Skeletal muscle tissue (tissue), 4 donors: ENCODE data around the gene MYPOP. TPM values are rescaled to one million over a fixed set of nuclear protein-coding genes. Genes with fewer than 3 reads are reported as not detected.
"Not testable (repeated sequence)": the region's sequence is repeated elsewhere in the genome, so short reads cannot be mapped to it uniquely, and the experiment has no call there.

Source experiments
- H3K27ac ChIP-seq: one replicate; pipeline ENCODE4 v1.7.0; 2013; ENCODE audit warnings: mild to moderate bottlenecking, low read depth, low read length, inconsistent platforms
- H3K27me3 ChIP-seq, 3 donors: one replicate each; pipeline ENCODE4 v1.7.0; 2013; ENCODE audit warnings: low read length in 3 of 3; ENCODE audit not compliant: control insufficient read depth in 3 of 3, insufficient read depth in 3 of 3
- H3K36me3 ChIP-seq, 3 donors: one replicate each; pipeline ENCODE4 v1.7.0; 2013; ENCODE audit warnings: low read length in 3 of 3; ENCODE audit not compliant: control insufficient read depth in 3 of 3, insufficient read depth in 3 of 3
- H3K4me1 ChIP-seq, 3 donors: one replicate each; pipeline ENCODE4 v1.7.0; 2013; ENCODE audit warnings: low read length in 3 of 3, mild to moderate bottlenecking in 3 of 3; ENCODE audit not compliant: control insufficient read depth in 3 of 3, insufficient read depth in 3 of 3
- H3K4me3 ChIP-seq, 3 donors: one replicate each; pipeline ENCODE4 v1.7.0; 2013; ENCODE audit warnings: low read length in 3 of 3
- H3K9ac ChIP-seq, 3 donors: one replicate each; pipeline ENCODE4 v1.7.0; 2013; ENCODE audit warnings: low read length in 3 of 3, mild to moderate bottlenecking in 3 of 3, moderate library complexity in 2 of 3, low read depth in 1 of 3
- H3K9me3 ChIP-seq, 3 donors: one replicate each; pipeline ENCODE4 v1.7.0; 2013; ENCODE audit warnings: low read length in 3 of 3; ENCODE audit not compliant: control insufficient read depth in 3 of 3
- total RNA-seq: library from RNA; depleted of rRNA; stranded (reverse); fragments of >200 nt; gene quantifications from one replicate; pipeline ENCODE4 v1.2.3, GENCODE V29; 2014
- donor health status: Osteomylitis.

The MYPOP gene
- total RNA-seq, 1 donor from 2014 or later: 0.52 TPM

- Histone ChIP-seq H3K36me3 (peaks cover 0 to 4% (median 0%) of the 10 kb centered on the region in 3 donors), H3K4me3 (no peak overlapping the region), H3K27ac (no peak overlapping the region), H3K4me1 (peaks cover 17 to 29% (median 20%) of the 10 kb centered on the region in 3 donors), H3K9ac (no peak overlapping the region), H3K9me3 (no peaks in the 10 kb centered on the region), H3K27me3 (peaks cover 0 to 14% (median 9%) of the 10 kb centered on the region in 3 donors)
Observed at GRCh38 chr19:45878043-45878794, 24.2 kb downstream of the MYPOP start.

- H3K36me3 ChIP-seq: no peaks in the 10 kb centered on the region
- H3K27ac ChIP-seq: peak overlapping the region; percentile 64
- peaks cover 0 to 14% (median 9%) of the 10 kb centered on the region in 3 donors for H3K27me3 ChIP-seq
- H3K4me1 ChIP-seq: peaks cover 3 to 13% (median 5%) of the 10 kb centered on the region in 3 donors
- H3K4me3 ChIP-seq: no peak overlapping the region
- no peaks in the 10 kb centered on the region for H3K9me3 ChIP-seq
- peak overlapping the region; percentile 33 to 68 (median 38) for H3K9ac ChIP-seq
Observed at GRCh38 chr19:45876411-45877197, 25.8 kb downstream of the MYPOP start.

DNA sequence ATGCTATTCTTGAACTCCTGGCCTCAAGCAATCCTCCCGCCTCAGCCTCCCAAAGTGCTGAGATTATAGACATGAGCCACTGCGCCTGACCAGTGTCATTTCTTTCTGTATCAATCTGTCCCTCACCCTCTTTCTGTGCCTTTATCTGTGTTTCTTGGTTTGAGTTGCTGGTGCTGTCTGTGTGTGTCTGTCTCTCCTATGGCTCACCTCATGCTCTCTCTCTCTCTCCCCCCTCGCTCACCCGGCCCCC, 26.3 kb downstream of the MYPOP start:
- H3K9ac ChIP-seq: no peak overlapping the region
- no peak overlapping the region for H3K4me3 ChIP-seq
- H3K27ac ChIP-seq: no peak overlapping the region

DNA sequence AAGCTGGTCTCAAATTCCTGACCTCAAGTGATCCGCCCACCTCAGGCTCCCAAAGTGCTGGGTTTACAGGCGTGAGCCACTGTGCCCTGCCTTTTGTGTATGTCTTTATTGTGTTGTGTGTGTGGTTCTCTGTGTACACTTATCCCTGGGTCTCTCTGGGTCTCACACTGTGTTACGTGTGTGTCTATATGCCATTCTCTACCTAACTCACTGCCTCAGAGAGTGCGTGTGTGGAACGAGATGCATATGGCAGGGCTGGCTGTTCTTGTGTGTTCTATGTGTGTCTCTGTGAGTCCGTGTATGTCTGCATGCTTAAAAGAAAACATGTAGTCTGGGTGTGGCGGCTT, 27.8 kb downstream of the MYPOP start:
- H3K9ac ChIP-seq: no peak overlapping the region
- no peaks in the 10 kb centered on the region for H3K36me3 ChIP-seq
- peaks cover 0 to 14% (median 9%) of the 10 kb centered on the region in 3 donors for H3K27me3 ChIP-seq
- no peaks in the 10 kb centered on the region for H3K9me3 ChIP-seq
- H3K4me1 ChIP-seq: peaks cover 3 to 13% (median 5%) of the 10 kb centered on the region in 3 donors
- H3K27ac ChIP-seq: no peak overlapping the region
- no peak overlapping the region for H3K4me3 ChIP-seq

More for the DNA sequence above, 26.3 kb downstream of the MYPOP start:
- H3K36me3 ChIP-seq: no peaks in the 10 kb centered on the region
- peaks cover 3 to 13% (median 5%) of the 10 kb centered on the region in 3 donors for H3K4me1 ChIP-seq
- no peaks in the 10 kb centered on the region for H3K9me3 ChIP-seq
- peaks cover 0 to 14% (median 9%) of the 10 kb centered on the region in 3 donors for H3K27me3 ChIP-seq

DNA sequence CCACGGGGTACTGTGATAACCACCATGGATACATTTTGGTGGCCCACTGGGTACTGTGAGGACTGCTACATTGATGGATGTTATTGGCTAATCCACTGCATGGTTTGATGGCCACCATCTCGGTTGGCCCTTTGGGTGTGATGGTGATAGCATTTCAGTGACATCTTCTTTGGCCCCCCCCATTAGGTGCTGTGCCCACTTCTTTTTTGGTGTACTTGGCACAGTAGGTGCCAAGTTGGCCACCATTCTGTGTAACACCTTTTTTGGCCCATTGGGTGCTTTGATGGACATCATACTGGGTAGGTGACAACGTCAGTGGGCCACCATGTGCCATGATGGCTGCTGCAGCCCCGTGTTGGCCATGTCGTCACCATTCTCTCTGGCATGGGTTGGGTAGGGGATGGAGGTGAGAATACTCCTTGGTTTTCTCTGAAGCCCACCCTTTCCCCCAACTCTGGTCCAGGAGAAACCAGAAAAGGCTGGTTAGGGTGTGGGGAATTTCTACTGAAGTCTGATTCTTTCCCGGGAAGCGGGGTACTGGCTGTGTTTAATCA, 29.1 kb downstream of the MYPOP start:
- Histone ChIP-seq H3K9me3 (no peaks in the 10 kb centered on the region), H3K27ac (no peak overlapping the region), H3K4me3 (no peak overlapping the region), H3K36me3 (no peaks in the 10 kb centered on the region), H3K9ac (no peak overlapping the region), H3K4me1 (peaks cover 3 to 10% (median 5%) of the 10 kb centered on the region in 3 donors), H3K27me3 (peaks cover 0 to 14% (median 9%) of the 10 kb centered on the region in 3 donors)

DNA sequence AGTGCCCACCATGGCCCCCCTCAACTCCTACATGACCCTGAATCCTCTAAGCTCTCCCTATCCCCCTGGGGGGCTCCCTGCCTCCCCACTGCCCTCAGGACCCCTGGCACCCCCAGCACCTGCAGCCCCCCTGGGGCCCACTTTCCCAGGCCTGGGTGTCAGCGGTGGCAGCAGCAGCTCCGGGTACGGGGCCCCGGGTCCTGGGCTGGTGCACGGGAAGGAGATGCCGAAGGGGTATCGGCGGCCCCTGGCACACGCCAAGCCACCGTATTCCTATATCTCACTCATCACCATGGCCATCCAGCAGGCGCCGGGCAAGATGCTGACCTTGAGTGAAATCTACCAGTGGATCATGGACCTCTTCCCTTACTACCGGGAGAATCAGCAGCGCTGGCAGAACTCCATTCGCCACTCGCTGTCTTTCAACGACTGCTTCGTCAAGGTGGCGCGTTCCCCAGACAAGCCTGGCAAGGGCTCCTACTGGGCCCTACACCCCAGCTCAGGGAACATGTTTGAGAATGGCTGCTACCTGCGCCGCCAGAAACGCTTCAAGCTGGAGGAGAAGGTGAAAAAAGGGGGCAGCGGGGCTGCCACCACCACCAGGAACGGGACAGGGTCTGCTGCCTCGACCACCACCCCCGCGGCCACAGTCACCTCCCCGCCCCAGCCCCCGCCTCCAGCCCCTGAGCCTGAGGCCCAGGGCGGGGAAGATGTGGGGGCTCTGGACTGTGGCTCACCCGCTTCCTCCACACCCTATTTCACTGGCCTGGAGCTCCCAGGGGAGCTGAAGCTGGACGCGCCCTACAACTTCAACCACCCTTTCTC, 30.1 kb downstream of the MYPOP start:
- no peak overlapping the region for H3K9ac ChIP-seq
- H3K4me3 ChIP-seq: no peak overlapping the region

DNA sequence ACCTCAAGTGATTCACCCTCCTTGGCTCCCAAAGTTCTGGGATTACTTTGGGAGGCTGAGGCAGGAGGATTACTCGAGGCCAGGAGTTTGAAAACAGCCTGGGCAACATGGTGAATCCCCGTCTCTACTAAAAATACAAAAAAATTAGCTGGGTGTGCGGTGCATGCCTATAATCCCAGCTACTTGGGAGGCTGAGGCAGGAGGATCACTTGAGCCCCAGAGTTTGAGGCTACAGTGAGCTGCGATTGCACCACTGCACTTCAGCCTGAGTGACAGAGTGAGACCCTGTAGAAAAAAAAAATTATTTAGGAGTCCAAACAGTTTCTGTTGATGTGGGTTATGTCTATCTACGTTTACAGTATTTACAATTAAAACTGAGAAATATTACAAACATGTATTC, 31.6 kb downstream of the MYPOP start:
- Histone ChIP-seq H3K9me3 (no peaks in the 10 kb centered on the region), H3K4me3 (no peak overlapping the region), H3K9ac (no peak overlapping the region), H3K27ac (no peak overlapping the region), H3K27me3 (peaks cover 0 to 3% (median 3%) of the 10 kb centered on the region in 3 donors), H3K4me1 (no peaks in the 10 kb centered on the region), H3K36me3 (no peaks in the 10 kb centered on the region)

More for the DNA sequence above, 30.1 kb downstream of the MYPOP start:
- no peak overlapping the region for H3K27ac ChIP-seq
- H3K9me3 ChIP-seq: no peaks in the 10 kb centered on the region
- H3K36me3 ChIP-seq: no peaks in the 10 kb centered on the region
- peaks cover 0 to 5% (median 3%) of the 10 kb centered on the region in 3 donors for H3K27me3 ChIP-seq
- peaks cover under 1 to 4% (median 3%) of the 10 kb centered on the region in 3 donors for H3K4me1 ChIP-seq

GRCh38 chr19:45867241-45867640, 35.2 kb downstream of the MYPOP start:
- Histone ChIP-seq H3K4me1 (peaks cover 7 to 14% (median 9%) of the 10 kb centered on the region in 3 donors), H3K27me3 (peaks cover 4 to 20% (median 20%) of the 10 kb centered on the region in 3 donors)
- H3K9me3 ChIP-seq, H3K27ac ChIP-seq, H3K36me3 ChIP-seq, H3K4me3 ChIP-seq, H3K9ac ChIP-seq: not testable (repeated sequence)

GRCh38 chr19:45866400-45867176, 35.8 kb downstream of the MYPOP start:
- Histone ChIP-seq H3K27ac (no peak overlapping the region), H3K27me3 (peaks cover 4 to 20% (median 20%) of the 10 kb centered on the region in 3 donors), H3K4me1 (peaks cover 7 to 20% (median 14%) of the 10 kb centered on the region in 3 donors), H3K4me3 (no peak overlapping the region), H3K9ac (no peak overlapping the region), H3K9me3 (no peaks in the 10 kb centered on the region), H3K36me3 (no peaks in the 10 kb centered on the region)
